Pancreas (tissue), 10 donors: ENCODE results near the gene IQGAP1. TPM values are rescaled to one million over a fixed set of nuclear protein-coding genes. Genes with fewer than 3 reads are reported as not detected.

Source experiments
- ATAC-seq, 4 donors: fragments of 200-7000 bp; cut with Tn5 transposase; one replicate each; pipeline versions ENCODE4 v1.8.0 to v1.9.1; 2020; ENCODE audit warnings: mild to moderate bottlenecking in 4 of 4, moderate library complexity in 4 of 4
- DNase-seq, 6 donors: peaks; one replicate each; pipeline ENCODE4 v3.0.0-alpha.2; 2020
- FAIRE-seq: peaks from 2 replicates; lab custom pipeline; 2012; peaks lifted over from hg19 to GRCh38; lab: Jason Lieb, UNC
- H3K27ac ChIP-seq, 4 donors: fragments of 200-600 bp; sonication (generic); 1 replicate in 3 of 4; 2 replicates in 1 of 4; pipeline versions ENCODE4 v1.5.0 to v1.8.0; 2020
- H3K27me3 ChIP-seq, 4 donors: fragments of 200-600 bp; one replicate each; pipeline ENCODE4 v1.8.0; 2021
- H3K36me3 ChIP-seq, 3 donors: fragments of 200-600 bp; sonication (generic) in 1 of 3; one replicate each; pipeline versions ENCODE4 v1.5.0 to v1.8.0; 2020 to 2021
- H3K4me1 ChIP-seq, 3 donors: fragments of 200-600 bp; one replicate each; pipeline ENCODE4 v1.8.0; 2021
- H3K4me3 ChIP-seq, 4 donors: fragments of 200-600 bp; sonication (generic) in 2 of 4; one replicate each; pipeline versions ENCODE4 v1.5.0 to v1.8.0; 2020 to 2021
- H3K9me3 ChIP-seq, 4 donors: fragments of 200-600 bp; one replicate each; pipeline ENCODE4 v1.8.0; 2021
- WGBS, 2 donors: extraction: QIAGEN DNeasy Blood & Tissue Kit; methylation state at CpG; one replicate each; pipeline ENCODE4 v1.1.7; 2013; 5-methylcytosine and 5-hydroxymethylcytosine counted together
- intact Hi-C, 3 donors: fragments of 100-400 bp; cut with DNase I; formaldehyde crosslinking; loops; one replicate each; pipeline versions ENCODE4 v1.11.1 to v1.14.2; 2022
- polyA plus RNA-seq, 2 donors: library from polyadenylated mRNA; stranded (reverse); fragments of 200-250 nt; gene quantifications; one replicate each; pipeline ENCODE4 v1.2.3, GENCODE V29; 2013
- total RNA-seq, 6 donors: library from RNA; stranded (reverse); fragmentation: NEBNext Ultra II Directional in 4 of 6; extraction: Animal tissue kit (Norgen Biotek cat#: 25700) in 4 of 6; gene quantifications; one replicate each; pipeline versions ENCODE4 v1.2.1 to v1.2.4, GENCODE V29; 2021 to 2023
- TF ChIP-seq, protein P1 (sequence below), 4 donors: fragments of 200-600 bp; sonication (generic) in 3 of 4; IDR thresholded peaks; one replicate each; pipeline versions ENCODE4 v1.5.0 to v1.8.0; 2021; ENCODE audit warnings: antibody characterized with exemption in 4 of 4
- donor health status: healthy with polysubstance abuse.
- donor health status: DM: no; HTN: no; CAD: no; lungs with moderate emphysema.
- donor health status: DM: no; HTN: no; CAD: no.
- donor health status: control.
- donor health status: control.
- donor health status: Bipolar disorder and iron deficiency.
- donor health status: DM: yes; HTN: yes; CAD: no.
- donor health status: DM: no; HTN: no; CAD: no.
- donor health status: DM: no; HTN: no; CAD: no.
- donor health status: DM: yes; HTN: yes; CAD: no.

The IQGAP1 gene
- total and polyA plus RNA-seq, 8 donors, result 20.6 to 103 (median 43.3) TPM

DNA sequence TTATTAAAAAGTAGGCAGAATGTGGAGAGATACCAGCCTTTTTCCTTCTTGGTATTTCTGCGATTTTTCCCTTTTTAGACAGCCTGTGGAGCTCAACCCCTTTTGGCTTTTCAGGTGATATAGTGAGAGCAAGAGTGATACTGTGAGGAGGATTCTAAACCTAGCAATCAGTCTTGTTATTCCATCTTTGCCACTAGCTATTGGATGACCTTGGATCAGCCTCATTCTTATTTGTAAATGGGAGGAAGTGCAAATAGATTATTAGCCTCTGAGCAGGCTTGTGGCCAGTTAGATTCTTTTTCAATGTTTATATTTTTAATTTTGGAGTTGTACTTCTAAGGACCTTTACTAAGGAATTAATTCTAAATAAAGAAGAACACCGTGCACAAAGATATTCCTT is 34.0 kb downstream of the IQGAP1 start:
- ATAC-seq, result peak in 3 of 4 donors; percentile 52 to 72 (median 65)
- WGBS, 2 donors, result 39 to 46% methylated on average over 2 of the region's 2 CpGs
- Histone ChIP-seq H3K4me1 (peaks cover 13 to 31% (median 16%) of the 10 kb centered on the region in 3 donors), H3K27me3 (no peaks in the 10 kb centered on the region), H3K36me3 (no peaks in the 10 kb centered on the region), H3K27ac (no peak overlapping the region), H3K4me3 (no peak overlapping the region), H3K9me3 (no peaks in the 10 kb centered on the region)
- FAIRE-seq, result no peak
- intact Hi-C loops, result no loop called here
- TF ChIP-seq, protein P1, sequence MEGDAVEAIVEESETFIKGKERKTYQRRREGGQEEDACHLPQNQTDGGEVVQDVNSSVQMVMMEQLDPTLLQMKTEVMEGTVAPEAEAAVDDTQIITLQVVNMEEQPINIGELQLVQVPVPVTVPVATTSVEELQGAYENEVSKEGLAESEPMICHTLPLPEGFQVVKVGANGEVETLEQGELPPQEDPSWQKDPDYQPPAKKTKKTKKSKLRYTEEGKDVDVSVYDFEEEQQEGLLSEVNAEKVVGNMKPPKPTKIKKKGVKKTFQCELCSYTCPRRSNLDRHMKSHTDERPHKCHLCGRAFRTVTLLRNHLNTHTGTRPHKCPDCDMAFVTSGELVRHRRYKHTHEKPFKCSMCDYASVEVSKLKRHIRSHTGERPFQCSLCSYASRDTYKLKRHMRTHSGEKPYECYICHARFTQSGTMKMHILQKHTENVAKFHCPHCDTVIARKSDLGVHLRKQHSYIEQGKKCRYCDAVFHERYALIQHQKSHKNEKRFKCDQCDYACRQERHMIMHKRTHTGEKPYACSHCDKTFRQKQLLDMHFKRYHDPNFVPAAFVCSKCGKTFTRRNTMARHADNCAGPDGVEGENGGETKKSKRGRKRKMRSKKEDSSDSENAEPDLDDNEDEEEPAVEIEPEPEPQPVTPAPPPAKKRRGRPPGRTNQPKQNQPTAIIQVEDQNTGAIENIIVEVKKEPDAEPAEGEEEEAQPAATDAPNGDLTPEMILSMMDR (IDR thresholded peaks at IDR 0.05), result no peak
- DNase-seq, result no peak

DNA sequence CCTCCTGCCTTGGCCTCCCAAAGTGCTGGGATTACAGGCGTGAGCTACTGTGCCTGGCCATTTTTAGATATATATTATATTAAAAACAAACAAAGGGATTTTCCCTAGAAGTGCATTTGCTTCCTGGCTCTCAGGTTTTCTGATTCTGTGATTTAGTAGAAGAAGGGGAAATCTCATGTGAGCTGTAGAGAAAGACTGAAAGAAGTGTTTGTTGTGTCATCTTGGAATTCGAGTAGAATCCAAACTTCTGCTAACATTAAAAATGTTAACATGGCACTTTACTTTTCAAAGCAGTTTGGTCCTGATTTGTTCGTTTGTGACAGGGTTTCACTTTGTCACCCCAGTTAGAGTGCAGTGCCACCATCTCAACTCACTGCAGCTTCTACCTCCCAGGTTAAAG is 34.9 kb downstream of the IQGAP1 start:
- Histone ChIP-seq H3K4me1 (peaks cover 13 to 31% (median 16%) of the 10 kb centered on the region in 3 donors), H3K36me3 (no peaks in the 10 kb centered on the region), H3K27me3 (no peaks in the 10 kb centered on the region), H3K27ac (no peak overlapping the region), H3K9me3 (no peaks in the 10 kb centered on the region), H3K4me3 (no peak overlapping the region)
- FAIRE-seq (no peak), DNase-seq (no peak), ATAC-seq (no peak)
- TF ChIP-seq, protein P1 (IDR thresholded peaks at IDR 0.05), result no peak
- WGBS, 2 donors, result 74 to 82% methylated on average over 3 of the region's 3 CpGs
- intact Hi-C loops, result no loop called here

DNA sequence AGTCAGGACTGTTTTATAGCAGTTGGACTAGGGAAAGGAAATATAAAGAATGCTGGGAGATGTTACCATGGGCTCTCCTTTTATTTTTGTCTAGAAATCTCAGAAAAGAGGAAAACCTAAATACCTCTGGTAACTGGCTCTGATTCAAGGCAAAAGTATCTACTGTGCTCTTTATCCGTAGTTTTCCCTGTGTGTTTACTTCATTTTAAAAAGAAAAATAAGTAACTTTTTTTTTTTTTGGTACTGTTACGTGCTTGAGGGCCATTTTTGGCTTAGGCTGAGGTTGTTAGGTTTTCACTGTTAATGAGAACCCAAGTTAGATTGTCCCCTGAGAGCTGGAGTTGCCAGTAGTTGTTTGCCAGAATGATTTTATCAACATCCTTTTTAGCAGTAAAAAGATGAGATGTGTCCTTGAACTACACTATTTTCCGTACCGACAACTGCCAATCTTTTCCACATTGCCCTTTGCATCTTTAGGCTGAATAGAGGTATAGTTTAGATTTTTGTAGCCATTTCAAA is 35.8 kb downstream of the IQGAP1 start:
- intact Hi-C loops, result no loop called here
- FAIRE-seq (no peak), ATAC-seq (no peak), DNase-seq (no peak)
- no peak overlapping the region for H3K27ac ChIP-seq
- no peaks in the 10 kb centered on the region for H3K36me3 ChIP-seq
- H3K9me3 ChIP-seq, result no peaks in the 10 kb centered on the region
- no peak overlapping the region for H3K4me3 ChIP-seq
- TF ChIP-seq, protein P1 (IDR thresholded peaks at IDR 0.05), result no peak
- WGBS, 2 donors, result 19 to 26% methylated on average over 4 of the region's 4 CpGs
- peaks cover 13 to 31% (median 16%) of the 10 kb centered on the region in 3 donors for H3K4me1 ChIP-seq
- no peaks in the 10 kb centered on the region for H3K27me3 ChIP-seq

DNA sequence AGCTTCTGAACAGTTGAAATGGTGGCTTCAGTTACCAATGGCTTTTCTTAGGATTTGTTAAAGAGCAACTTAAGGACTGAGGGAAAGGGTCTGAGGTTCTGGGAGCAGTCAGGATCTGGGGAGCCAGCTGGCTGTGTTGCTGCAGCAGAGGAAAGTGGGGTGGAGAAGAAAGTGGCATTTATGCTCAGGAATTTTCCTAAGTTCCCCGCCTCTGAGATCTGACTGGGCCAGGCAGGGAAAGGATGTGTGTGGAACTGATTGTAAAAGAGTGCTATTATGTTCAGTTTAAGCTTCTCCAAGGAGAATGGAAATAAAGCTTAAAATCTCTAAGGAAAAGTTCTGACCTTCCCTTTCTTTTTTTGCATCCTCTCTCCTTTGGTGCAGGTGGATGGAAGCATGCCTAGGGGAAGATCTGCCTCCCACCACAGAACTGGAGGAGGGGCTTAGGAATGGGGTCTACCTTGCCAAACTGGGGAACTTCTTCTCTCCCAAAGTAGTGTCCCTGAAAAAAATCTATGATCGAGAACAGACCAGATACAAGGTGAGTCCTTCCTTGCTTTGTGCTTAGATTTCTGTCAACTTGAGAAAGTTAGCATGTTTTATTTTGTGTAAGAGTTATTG is 37.8 kb downstream of the IQGAP1 start:
- H3K27ac ChIP-seq, result no peak overlapping the region
- no peaks in the 10 kb centered on the region for H3K36me3 ChIP-seq
- no peak overlapping the region for H3K4me3 ChIP-seq
- no peak for DNase-seq
- no peak for ATAC-seq
- no peak for FAIRE-seq
- H3K9me3 ChIP-seq, result no peaks in the 10 kb centered on the region
- intact Hi-C loops, result no loop called here
- 82 to 87% methylated on average over 2 of the region's 2 CpGs for WGBS, 2 donors
- peaks cover 13 to 20% (median 16%) of the 10 kb centered on the region in 3 donors for H3K4me1 ChIP-seq
- TF ChIP-seq, protein P1 (IDR thresholded peaks at IDR 0.05), result no peak
- H3K27me3 ChIP-seq, result no peaks in the 10 kb centered on the region

DNA sequence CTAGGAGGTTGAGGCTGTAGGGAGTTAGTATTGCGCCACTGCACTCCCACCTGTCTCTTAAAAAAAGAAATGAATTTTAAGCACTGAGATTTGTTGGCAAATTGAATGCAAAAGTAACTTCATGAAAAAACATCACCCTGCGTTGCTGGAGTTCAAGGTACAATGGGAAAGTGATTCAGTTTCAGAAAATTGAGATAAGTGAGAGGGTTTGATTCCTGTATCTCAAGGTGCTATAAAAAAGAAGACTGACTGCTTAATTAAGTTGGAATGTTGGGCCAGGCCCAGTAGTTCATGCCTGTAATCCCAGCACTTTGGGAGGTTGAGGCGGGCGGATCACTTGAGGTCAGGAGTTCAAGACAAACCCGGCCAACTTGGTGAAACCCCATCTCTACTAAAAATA is 39.1 kb downstream of the IQGAP1 start:
- no peak overlapping the region for H3K27ac ChIP-seq
- no peak for DNase-seq
- H3K27me3 ChIP-seq, result no peaks in the 10 kb centered on the region
- peaks cover 2 to 9% (median 7%) of the 10 kb centered on the region in 3 donors for H3K4me1 ChIP-seq
- H3K9me3 ChIP-seq, result no peaks in the 10 kb centered on the region
- WGBS, 2 donors, result 83 to 88% methylated on average over 5 of the region's 5 CpGs
- no peak overlapping the region for H3K4me3 ChIP-seq
- no peak for ATAC-seq
- TF ChIP-seq, protein P1 (IDR thresholded peaks at IDR 0.05), result no peak
- intact Hi-C loops, result no loop called here
- FAIRE-seq, result no peak
- no peaks in the 10 kb centered on the region for H3K36me3 ChIP-seq
